GM21825 (cell line): ENCODE results near the gene EMILIN2.
"Not testable (repeated sequence)": the region's sequence is repeated elsewhere in the genome, so short reads cannot be mapped to it uniquely, and the experiment has no call there.

ENCODE experiments used
- ATAC-seq: cut with Tn5 transposase; IDR thresholded peaks from one replicate; pipeline ENCODE4 v1.9.1; 2021; ENCODE audit warnings: mild to moderate bottlenecking, moderate library complexity; ENCODE audit not compliant: unreplicated experiment

Gene EMILIN2

GRCh38 chr18:2913398-2914005, 66.7 kb downstream of the EMILIN2 start:
- ATAC-seq: no peak

DNA sequence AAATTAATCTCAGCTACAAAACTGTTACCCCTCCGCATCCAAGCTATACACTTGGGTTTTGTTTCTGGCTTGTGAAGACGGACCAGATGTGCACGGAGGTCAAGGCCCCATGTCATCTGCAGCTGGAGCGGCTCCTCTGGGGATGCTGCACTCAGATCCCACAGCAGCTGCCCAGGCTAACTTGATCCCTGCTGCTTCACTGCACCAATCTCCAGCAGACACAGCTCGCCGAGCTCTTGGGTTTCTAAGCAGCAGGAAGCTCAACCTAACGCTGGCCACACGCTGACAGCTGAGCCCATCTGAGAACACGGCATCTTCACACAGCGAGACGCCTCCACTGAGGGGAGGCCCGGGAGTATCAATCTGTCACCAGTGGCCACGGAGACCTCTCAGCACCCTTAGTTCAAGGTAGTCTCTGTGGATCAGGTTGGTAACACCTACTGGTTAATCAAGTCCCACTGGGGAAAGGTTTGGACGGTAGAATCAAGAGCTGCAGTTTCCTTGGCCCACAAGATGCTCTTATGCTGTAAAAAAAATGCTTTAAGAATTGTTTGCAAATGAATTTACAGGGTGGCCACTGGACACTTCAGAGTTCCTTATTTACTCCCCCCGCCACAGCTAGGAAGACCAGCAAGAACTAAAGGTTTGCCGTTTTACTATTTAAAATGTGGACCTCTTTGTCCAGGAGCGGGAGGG, 67.5 kb downstream of the EMILIN2 start:
- ATAC-seq: no peak

GRCh38 chr18:2914881-2915240, 68.1 kb downstream of the EMILIN2 start:
- ATAC-seq: no peak

GRCh38 chr18:2915486-2915885, 68.7 kb downstream of the EMILIN2 start:
- ATAC-seq: not testable (repeated sequence)

DNA sequence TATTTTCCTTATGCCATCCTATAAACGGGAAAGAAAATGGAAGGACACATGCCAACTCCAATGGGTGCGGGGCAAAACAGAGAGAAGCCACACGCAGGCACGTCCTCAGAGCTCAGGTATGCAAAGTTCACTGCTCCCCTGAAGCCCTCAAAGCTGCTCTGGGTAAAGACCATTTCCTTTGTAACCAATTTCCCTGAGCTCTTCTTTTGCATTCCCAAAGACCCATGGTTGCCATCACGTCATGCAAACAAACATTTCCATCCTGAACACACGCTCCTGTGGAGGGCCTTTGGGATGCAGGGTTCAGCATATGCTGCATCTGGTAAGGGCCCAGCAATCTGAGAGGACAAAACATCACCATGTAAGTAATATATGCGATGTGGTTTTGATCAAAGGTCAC, 69.4 kb downstream of the EMILIN2 start:
- ATAC-seq: no peak

GRCh38 chr18:2917259-2918047, 70.6 kb downstream of the EMILIN2 start:
- ATAC-seq: no peak

DNA sequence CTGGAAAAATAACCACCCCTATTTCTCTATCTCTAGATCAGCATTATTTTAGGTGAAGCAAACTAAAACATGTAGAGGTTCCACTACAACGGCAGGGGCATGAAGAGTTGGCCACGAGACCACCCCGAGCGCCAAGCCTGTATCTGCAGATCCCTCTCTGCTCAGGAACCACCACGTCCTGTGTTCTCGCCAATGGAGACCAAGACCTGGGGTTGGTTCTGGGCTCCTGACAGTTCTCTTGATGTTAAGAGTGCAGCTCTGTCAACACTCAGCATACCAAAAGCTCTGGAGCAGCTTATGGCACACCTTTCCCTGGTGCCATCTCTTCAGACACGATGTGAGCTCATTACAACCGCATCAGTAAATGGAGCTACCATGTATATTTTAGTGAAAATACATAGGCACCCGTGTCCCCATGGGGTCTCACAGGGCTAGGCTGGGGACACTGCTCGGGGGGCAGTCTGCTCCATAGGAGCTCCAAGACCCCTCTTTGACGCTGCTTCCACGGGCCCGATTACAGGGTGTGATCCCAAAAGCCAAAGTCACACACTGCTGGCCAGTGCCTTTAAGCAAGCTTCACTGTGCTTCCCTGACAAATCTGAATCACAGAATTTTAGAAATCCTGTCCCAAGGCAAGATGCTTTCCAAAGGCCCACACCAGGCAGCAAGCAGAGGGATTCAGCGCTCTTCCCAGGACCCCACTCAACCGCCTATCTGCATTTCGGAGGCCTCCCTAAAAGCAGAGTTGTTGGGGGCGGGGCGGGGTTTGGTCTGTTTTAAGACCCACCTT, 72.2 kb downstream of the EMILIN2 start:
- ATAC-seq: no peak

DNA sequence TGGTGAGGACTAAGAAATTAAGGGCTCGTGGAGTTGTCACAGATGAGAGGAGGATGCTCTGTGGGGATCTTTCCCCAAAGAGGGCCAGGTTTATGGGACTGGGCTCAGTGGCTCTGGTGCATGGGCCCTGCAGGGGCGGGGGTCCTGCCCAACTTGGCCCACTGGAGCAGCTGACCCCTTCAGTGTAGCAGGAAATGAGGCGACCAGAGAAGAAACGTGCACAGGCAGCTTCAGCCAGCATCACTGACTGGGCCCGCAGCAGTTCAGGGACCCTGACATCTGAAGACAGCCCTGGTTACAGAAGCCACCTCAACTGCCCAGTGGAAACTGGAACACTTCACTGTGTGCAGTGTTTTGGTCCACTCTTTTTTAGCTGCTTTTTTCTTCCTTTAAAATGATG, 72.8 kb downstream of the EMILIN2 start:
- ATAC-seq: no peak

GRCh38 chr18:2920027-2920426, 73.2 kb downstream of the EMILIN2 start:
- no peak for ATAC-seq

DNA sequence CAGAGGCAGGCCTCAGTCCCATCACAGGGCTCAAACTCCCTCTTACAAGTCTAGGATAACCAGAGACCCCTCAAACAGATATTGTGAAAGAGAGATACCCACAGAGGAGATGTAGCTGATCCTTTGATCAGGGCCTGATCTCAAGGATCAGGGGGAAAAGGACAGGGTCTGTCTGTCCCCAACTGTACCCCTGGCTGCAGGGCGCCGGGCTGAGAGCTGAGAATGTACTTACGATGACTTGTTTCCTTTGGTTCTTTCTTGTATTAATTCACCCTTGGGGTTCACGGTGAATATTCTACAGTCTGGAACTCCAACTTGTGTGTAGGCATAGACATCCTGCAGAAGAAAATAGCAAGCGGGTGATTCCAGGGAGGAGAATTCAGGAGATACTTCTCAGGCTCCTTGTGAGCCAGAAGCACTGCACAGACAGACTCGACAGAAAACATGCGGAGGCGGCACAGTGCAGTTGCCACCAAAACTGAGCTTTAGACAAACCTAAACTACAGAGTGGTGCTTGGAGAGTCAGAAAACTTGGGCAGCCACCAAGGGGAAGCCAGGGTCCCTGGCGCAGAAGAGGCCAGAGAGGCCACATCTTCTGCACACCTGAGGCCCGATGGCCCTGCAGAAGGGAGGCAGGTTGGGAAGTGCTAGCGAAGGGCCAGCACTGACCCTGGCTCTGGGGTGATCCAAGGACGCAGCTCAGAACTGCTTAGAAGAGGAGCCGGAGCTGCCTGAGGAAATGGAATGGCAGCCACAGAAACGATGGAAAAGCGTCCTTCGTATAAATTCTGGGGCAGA, 73.9 kb downstream of the EMILIN2 start:
- ATAC-seq: no peak

DNA sequence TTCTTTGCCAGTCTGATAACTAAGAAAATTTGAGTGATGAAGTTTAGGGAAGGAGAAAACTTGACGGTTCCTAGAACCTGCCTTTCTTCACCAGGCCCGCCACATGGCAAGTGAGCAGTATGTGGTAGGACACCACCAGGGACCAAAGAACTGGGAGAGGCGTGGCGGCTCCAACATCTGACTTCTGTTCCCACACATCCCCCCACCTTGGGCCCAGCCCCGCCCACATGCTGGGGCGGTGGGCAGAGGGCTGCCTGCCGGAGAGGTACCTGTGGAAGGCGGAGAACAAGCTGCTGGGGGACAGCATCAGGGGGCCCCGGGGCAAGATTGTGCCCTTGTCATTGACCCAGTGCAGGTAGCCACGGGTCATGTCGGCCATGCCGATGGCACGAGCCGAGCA, 75.0 kb downstream of the EMILIN2 start:
- no peak for ATAC-seq

- ATAC-seq: no peak
Measured at GRCh38 chr18:2923464-2923863, 76.7 kb downstream of the EMILIN2 start.

GRCh38 chr18:2924920-2925319, 78.1 kb downstream of the EMILIN2 start:
- ATAC-seq: no peak

GRCh38 chr18:2926528-2926927, 79.7 kb downstream of the EMILIN2 start:
- ATAC-seq: no peak

DNA sequence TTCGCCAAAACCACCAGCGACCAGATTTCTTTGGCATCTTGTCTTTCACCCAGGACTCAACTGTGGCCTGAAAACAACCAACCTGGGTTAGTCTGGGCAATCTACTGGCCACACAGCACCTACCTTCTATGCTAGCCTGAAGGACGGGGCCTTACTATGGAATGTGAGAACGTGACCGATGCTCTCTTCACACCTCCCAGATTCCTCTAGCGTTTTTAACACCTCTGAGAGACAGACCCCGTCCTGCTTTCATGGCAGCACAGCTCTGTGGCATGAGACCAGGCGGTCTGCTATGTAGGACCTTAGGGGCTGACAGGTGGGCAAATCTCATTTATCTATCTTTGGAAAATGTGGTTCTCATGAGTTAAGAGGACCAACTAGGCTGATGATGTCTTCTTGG, 80.9 kb downstream of the EMILIN2 start:
- no peak for ATAC-seq

DNA sequence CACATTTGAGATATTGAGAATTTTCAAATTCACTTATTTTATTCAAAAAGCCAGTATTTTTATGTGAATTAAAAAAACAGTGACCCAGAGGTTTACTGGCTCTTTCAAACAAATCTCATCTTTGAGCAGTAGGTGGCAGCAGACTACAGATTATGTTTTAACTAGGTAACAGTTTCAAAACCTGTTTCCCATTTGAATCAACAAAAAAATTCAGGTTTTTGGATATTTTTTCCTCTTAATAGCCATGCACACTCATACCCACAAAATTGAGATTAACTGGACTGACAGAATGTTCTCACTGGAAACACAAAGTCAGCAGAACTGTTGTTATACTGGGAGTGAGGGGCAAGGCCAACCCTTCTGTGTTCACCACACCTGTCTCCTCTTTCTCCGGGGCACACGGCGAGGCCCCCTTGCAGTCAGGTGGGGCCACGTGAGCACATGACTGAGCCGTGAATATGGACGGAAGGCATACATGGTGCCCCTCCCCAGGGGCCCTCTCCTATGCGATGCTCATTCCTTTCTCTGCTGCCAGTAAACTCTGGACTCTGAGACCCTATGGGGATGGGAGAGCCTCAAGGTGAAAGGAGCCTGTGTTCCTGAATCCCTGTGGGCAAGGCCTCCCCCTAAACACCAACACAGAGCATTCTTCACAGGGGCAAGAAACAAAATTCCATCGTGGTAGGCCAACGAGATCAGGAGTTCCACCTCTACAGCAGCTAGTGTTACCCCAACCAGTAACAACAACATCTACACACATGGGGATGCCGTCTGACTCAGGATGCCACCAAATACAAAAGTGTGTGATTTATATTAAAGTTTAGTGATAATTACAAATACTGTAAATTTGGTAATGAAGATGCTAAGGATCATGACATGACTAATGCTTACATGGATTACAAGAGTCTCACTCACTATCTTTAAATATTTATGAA, 85.7 kb downstream of the EMILIN2 start:
- ATAC-seq: no peak

DNA sequence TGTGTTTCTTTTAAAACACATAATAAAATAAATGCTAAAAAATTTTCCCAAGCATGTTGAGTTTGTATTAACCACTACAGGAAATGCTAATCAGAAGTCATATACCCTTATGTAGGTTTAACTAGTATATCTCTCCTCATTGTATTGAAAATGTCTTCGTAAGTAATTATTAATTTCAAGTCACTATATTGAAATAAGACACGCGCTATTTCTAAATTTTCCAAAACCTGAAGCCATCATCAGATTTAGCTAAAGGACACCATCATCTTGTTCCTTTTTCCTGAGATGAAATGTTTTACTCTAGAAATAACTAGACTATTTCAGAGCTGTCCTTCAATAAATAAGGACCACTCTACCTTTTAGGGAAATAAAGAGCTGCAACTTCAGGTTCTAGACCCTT, 87.2 kb downstream of the EMILIN2 start:
- no peak for ATAC-seq

DNA sequence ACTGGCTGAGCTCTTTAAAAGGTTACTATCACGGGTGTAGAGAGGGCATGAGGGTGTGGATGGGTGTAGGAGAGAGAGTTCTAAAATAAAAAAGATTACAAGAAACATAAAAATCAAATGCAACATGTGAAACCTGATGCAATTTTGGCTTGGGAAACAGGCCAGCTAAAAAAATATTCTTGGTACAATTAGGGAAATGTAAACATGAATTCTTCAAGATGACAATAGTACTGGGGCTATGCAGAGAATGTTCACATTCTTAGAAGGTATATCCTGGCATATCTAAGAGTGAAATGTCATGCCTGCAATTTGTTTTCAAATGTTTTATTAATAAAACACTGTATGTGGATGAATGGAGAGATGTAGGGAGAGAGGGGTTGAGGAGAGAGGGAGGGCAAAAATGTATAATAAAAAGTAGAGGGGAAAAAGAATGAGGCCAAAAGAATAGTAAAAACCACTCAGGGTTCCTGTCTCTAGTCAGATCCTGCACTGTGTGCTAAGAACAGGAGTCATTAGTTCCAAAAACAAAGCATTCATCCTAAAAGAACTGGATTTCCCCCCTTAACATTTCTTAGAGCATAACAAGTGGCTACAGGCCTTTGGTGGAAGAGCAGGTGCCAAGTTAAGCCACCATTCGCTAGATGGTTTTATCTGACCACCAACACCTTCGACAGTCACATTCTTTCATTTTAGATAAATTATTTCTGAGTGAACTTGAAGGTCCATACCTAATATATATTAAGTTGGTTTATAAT, 88.8 kb downstream of the EMILIN2 start:
- no peak for ATAC-seq

DNA sequence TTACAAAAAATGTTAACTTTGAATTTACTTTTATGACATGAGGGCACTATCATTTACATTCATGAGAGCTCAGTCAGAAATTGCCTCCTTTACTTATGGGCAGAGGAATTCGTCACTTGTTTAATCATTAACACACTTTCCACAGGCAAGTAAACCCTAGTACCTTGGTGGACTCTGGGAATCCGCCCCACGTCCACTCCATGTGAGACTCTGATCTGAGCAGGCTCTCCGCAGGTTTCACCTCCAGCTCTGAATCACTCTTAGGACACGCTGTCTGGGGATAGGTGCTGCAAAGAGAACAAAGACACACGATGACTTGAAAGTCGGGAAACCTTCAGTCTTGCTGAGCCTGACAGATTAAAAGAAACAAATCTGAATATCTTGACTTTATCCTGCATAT, 92.5 kb downstream of the EMILIN2 start:
- no peak for ATAC-seq
